Colonic mucosa (tissue), 4 donors: ENCODE data around the gene DCUN1D2. TPM values are rescaled to one million over a fixed set of nuclear protein-coding genes. Genes with fewer than 3 reads are reported as not detected.

ENCODE experiments used
- DNase-seq: peaks from one replicate; pipeline ENCODE4 v3.0.0-alpha.2; 2020
- H3K27ac ChIP-seq: fragments of 200-600 bp; one replicate; pipeline ENCODE4 v1.8.0; 2021
- H3K27me3 ChIP-seq: fragments of 200-600 bp; one replicate; pipeline ENCODE4 v1.8.0; 2021
- H3K36me3 ChIP-seq: fragments of 200-600 bp; one replicate; pipeline ENCODE4 v1.8.0; 2021
- H3K4me1 ChIP-seq: fragments of 200-600 bp; one replicate; pipeline ENCODE4 v1.8.0; 2021; ENCODE audit warnings: mild to moderate bottlenecking
- H3K4me3 ChIP-seq: fragments of 200-600 bp; one replicate; pipeline ENCODE4 v1.8.0; 2021
- H3K9ac ChIP-seq, 2 donors: one replicate each; pipeline ENCODE4 v1.7.0; 2013; ENCODE audit warnings: control low read depth in 2 of 2, low read depth in 2 of 2, low read length in 2 of 2
- H3K9me3 ChIP-seq: fragments of 200-600 bp; one replicate; pipeline ENCODE4 v1.8.0; 2021
- CTCF ChIP-seq: fragments of 200-600 bp; IDR thresholded peaks from one replicate; pipeline ENCODE4 v1.8.0; 2022; ENCODE audit warnings: antibody characterized with exemption, mild to moderate bottlenecking
- intact Hi-C: fragments of 100-400 bp; cut with DNase I; formaldehyde crosslinking; loops from one replicate; pipeline ENCODE4 v1.14.1; 2022
- total RNA-seq, 2 donors: library from RNA; stranded (reverse); fragmentation: NEBNext Ultra II Directional in 1 of 2; extraction: Animal tissue kit (Norgen Biotek cat#: 25700) in 1 of 2; gene quantifications; one replicate each; pipeline ENCODE4 v1.2.1, GENCODE V29; 2021
- donor health status: healthy.
- donor health status: DM: no; HTN: no; CAD: no.
- donor health status: DM: no; HTN: no; CAD: no.

Gene DCUN1D2
- total RNA-seq, 2 donors from 2014 or later, result 14.9 to 20.5 TPM

GRCh38 chr13:113468029-113468428, 22.5 kb downstream of the DCUN1D2 start:
- no peak for TF ChIP-seq CTCF
- H3K4me3 ChIP-seq, result no peak overlapping the region
- H3K9me3 ChIP-seq, result no peaks in the 10 kb centered on the region
- H3K9ac ChIP-seq, result no peak overlapping the region
- no peak overlapping the region for H3K27ac ChIP-seq
- no peaks in the 10 kb centered on the region for H3K4me1 ChIP-seq
- DNase-seq, result no peak
- no peaks in the 10 kb centered on the region for H3K27me3 ChIP-seq
- no peaks in the 10 kb centered on the region for H3K36me3 ChIP-seq
- intact Hi-C loops, result no loop called here

GRCh38 chr13:113466383-113466782, 24.1 kb downstream of the DCUN1D2 start:
- intact Hi-C loops, result no loop called here
- Histone ChIP-seq H3K9me3 (no peaks in the 10 kb centered on the region), H3K9ac (no peak overlapping the region), H3K27ac (no peak overlapping the region), H3K4me3 (no peak overlapping the region), H3K27me3 (no peaks in the 10 kb centered on the region), H3K4me1 (no peaks in the 10 kb centered on the region), H3K36me3 (no peaks in the 10 kb centered on the region)
- no peak for TF ChIP-seq CTCF
- no peak for DNase-seq

GRCh38 chr13:113465300-113465699, 25.2 kb downstream of the DCUN1D2 start:
- H3K9me3 ChIP-seq, result no peaks in the 10 kb centered on the region
- intact Hi-C loops, result no loop called here
- H3K27me3 ChIP-seq, result no peaks in the 10 kb centered on the region
- no peak overlapping the region for H3K4me3 ChIP-seq
- H3K36me3 ChIP-seq, result no peaks in the 10 kb centered on the region
- no peaks in the 10 kb centered on the region for H3K4me1 ChIP-seq
- no peak overlapping the region for H3K9ac ChIP-seq
- no peak for TF ChIP-seq CTCF
- no peak for DNase-seq
- no peak overlapping the region for H3K27ac ChIP-seq

GRCh38 chr13:113464476-113464875, 26.0 kb downstream of the DCUN1D2 start:
- Histone ChIP-seq H3K36me3 (no peaks in the 10 kb centered on the region), H3K27ac (no peak overlapping the region), H3K9me3 (no peaks in the 10 kb centered on the region), H3K4me1 (no peaks in the 10 kb centered on the region), H3K27me3 (no peaks in the 10 kb centered on the region), H3K9ac (no peak overlapping the region), H3K4me3 (no peak overlapping the region)
- DNase-seq, result no peak
- intact Hi-C loops, result no loop called here
- TF ChIP-seq CTCF, result no peak

GRCh38 chr13:113461022-113461751, 29.3 kb downstream of the DCUN1D2 start:
- no peak overlapping the region for H3K4me3 ChIP-seq
- H3K9ac ChIP-seq, result no peak overlapping the region
- no peak overlapping the region for H3K27ac ChIP-seq
- H3K9me3 ChIP-seq, result no peaks in the 10 kb centered on the region
- peaks cover 10% of the 10 kb centered on the region for H3K36me3 ChIP-seq
- H3K4me1 ChIP-seq, result no peaks in the 10 kb centered on the region
- H3K27me3 ChIP-seq, result no peaks in the 10 kb centered on the region
- TF ChIP-seq CTCF, result no peak
- intact Hi-C loops, result no loop called here
- no peak for DNase-seq
